Activated CD8-positive, alpha-beta memory T cell treated with anti-CD3 and anti-CD28 coated beads, Interleukin-2, amount 50 U/mL, for 4 hours (primary cell): ENCODE results near the gene HOXB8.

Experiments used
- DNase-seq: peaks from one replicate; pipeline ENCODE4 v3.0.0-alpha.2; 2020

HOXB8 gene

GRCh38 chr17:48624544-48625494 is 9.7 kb upstream of the HOXB8 start:
- no peak for DNase-seq

- no peak for DNase-seq
These were observed 9.0 kb upstream of the HOXB8 start for GRCh38 chr17:48624118-48624517.

DNA sequence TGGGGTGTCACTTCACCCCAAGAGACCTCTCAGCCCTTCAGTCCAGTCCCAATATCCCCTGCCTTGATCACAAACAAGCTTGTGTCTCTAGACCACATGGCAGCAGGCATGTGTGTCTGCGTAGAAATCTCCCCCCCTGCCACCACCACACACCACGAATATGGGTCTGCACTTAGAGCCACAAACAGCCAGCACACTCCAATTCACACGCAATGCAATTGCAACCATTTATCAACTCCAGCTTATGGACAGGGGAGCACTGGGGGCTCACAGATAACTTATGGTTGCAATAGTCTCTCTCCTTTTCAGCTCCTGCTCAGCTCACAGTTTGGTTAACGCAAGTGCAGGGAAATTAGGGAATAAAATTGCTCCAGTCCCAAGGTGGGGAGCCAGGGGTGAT is 8.5 kb upstream of the HOXB8 start:
- no peak for DNase-seq

DNA sequence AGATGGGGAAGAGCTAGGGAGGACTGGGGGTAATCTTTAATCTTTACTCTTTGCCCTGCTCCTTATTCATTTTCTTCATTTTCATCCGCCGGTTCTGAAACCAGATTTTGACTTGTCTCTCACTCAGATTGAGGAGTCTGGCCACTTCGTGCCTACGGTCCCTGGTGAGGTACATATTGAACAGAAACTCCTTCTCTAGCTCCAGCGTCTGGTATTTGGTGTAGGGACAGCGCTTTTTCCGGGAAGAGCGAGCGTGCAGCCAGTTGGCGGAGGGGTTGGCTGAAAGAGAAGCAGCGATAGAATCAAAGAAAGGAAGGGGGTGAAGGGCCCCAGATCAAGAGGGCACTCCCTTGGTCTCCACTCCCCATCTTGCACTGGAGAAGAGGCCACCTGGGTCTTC is 7.8 kb upstream of the HOXB8 start:
- no peak for DNase-seq

DNA sequence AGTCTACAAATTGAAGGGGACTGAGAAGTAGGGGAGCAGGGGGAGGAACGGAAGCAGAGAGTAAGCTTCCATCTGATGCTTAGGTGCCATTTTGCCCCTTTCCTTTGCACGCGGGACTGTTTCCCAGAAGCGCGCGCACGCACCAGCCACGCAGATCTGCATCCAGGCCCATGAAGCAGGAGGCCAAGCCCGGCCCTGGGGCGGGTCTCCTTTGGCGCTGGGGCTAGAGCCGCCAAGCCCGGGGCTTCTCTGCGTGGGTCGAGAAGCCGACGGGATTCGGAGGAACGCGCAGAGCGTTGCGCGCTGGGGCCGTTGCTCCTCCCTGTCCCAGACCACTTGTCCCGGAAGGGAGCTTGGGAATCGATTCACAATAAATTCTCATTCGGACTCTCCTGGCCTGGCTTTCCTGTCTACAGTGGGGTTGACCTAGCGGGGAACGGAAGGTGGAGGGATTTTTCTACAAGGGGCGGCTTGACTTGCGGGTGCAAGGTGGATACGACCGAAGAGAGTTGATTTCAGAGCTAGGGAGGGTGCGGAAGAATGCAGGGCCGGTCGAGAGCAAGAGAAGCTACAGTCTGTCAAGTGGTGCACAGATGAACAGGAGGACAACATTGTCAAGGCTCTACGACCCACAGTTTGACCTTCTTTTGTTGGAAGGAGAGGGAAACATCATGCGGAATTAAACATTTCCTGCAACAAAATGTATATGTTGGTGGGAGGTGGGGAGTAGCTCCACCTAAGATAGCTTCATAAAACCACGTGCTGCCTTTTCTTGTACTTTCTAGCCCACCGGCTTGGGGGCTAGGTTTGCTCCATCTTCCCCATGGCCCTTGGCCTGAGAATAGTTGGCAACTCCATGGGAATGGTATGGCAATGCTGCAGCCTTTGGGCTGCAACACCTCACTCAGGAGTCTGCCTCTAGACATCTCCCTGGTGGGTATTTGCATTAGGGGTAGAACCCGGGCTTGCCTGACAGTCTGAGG is 6.6 kb upstream of the HOXB8 start:
- no peak for DNase-seq

DNA sequence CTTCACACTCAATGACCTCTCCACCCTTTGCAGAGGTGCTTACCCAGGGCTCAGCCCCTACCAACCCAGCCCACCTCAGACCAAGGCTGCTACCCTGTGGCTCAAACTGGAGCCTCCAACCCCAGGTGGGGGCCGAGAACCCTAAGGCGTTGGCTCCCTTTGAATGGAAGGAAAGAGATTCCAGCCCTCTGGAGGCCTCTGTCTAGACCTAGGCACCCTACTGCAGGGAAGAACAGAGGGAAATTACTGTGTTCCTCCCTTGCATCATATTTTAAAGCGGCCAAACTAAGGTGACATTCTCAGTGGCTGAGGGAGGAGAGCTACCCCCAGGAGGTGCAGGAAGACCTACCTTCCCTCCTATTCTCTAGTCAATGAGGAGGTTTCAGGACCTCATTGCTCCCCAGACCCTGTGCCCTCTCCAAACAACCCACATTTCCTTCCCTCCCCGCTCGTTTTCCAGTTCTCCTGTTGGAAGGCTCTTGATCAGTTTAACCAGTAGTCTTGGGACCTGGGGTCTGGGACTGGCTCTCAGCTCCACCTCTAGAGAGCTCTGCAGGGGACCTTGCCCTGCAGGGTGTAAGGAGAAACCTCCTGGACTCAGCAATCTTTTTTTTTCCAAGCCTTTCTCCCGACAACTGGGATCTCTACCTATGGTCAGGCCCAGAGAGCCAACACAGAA is 5.5 kb upstream of the HOXB8 start:
- DNase-seq: no peak

DNA sequence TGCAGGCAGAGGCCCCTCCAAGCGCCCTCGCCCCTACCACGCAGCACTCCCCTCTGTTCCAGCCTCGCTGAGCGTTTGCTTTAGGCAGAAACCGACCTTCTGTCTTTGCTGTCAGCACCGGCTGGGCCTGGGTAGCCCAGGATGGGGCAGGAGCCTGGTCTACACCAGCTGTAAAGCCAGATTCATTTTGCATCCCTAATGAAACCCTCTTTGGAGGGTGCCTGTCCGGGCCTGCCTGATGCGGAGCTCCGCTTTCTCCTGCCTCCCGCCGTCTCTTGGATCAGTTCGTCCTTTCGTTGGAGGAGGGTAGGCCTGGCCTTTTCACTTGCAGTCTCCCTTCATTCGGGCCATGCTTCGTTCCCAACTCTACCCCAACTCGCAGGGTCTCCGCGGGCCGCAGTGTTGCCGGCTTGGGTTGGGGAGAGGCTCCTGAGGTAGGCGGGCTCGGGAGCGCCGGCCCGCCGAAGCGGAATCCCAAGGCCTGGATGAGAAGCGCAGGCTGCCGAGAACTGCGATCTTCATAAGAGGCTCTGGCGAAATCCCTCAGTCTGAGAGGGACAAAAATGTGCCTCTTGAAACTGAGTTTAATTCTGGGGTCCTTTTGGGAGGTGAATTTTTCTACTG is 4.8 kb upstream of the HOXB8 start:
- no peak for DNase-seq

DNA sequence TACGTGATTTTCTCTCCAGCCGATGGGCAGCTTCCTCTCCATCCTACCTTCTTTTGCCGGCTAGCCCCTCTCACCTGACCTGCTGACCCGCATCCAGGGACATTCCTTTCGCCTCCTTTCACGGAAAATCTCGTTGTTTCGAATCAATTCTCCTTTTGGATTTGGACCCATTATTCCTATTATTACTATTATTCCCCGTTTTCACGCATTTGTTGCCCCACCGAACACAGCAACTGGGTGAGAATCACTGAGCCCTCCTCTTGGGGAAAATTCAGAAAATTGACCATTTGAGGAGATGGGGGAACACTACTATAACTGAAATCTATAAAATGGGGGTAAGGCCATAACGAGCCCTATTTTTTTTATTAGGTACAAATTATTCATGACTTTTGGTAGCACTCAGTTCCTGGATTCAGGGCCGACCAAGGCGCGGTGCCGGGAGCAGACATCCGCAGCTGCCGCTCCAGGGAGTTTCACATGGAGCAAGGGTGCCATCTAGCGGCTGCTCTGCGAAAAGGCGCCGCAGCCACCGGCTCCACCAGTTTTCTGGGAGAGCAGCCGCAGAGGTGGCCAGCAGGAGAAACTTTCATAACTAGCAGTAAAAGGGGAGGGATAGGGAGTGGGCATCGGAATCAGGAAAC is 3.3 kb upstream of the HOXB8 start:
- DNase-seq: peak; percentile 86

- DNase-seq: no peak
These were observed 2.6 kb upstream of the HOXB8 start for GRCh38 chr17:48617471-48618255.

DNA sequence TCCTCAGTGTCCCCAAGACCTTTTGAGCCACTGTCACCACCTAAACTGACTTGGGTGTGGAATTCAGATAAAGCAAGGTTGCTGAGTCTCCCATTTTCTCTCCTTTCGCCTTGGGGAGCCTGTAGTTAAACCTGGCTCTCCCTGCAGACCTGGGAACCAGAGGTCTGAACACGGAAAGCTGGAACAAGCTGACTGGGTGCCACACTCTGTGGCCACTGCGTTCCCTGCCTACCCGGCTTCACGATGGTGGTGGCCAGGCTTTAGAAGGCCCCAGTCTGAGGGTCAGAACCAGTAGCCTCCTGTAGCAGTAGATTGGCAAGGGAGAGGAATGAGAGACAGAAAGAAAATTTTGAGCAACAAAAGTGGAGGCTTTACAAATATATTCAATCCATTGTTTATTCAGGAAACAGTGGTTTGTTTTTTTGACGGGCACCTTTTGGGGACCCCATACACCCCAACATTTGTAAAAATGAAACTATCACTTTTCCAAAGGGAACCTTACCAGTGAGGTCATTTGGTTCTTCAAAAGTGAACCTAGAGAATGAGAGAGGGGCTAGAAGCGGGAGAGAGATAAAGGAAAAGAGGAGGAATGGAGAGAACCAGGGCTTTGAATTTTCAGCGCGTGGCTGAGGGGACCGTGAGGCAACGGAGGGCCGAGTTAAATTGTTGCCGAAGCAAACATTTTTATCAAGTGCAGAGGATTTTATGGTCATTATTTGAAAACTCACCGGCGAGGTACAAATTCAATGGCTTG is 1.8 kb upstream of the HOXB8 start:
- no peak for DNase-seq

DNA sequence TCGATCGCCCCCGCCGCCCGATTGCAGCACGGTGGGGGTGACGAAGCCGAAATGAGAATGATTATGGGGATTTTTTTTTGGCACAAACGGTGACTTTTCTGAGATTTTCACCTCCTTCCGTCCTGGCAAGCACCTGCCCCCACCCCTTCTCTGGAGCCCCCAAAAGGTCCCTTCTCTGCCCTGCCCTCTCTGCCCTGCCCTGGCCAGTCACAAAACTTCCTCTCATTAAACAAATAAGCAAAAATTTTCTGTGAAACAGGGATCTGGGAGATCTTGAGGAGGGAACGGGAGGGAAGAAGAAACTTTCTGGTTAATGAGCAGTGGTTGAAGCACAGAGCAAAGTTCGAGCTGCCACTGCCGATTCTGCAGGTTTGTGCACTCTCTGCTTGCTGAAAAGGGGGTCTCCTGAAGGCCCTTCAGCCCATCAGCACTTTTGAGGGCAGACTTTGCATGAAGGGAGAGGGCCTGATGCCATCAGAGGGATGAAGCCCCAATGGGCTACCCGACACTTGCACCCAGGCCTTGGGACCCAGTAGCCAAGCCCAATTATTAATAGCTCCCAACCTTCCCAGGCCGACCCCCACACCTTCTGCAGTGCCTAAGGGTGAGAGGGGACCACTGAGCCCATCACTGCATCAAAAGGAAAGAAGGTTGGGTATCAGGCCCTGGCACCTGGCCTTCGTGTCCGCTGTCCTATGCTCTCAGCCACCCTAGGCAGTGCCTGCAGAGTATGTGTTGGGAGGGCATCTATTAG is 1.0 kb upstream of the HOXB8 start:
- DNase-seq: no peak

- DNase-seq: no peak
These were observed 1.0 kb downstream of the HOXB8 start for GRCh38 chr17:48613862-48614694.

- DNase-seq: peak; percentile 55
These were observed 2.0 kb downstream of the HOXB8 start for GRCh38 chr17:48612854-48613691.

DNA sequence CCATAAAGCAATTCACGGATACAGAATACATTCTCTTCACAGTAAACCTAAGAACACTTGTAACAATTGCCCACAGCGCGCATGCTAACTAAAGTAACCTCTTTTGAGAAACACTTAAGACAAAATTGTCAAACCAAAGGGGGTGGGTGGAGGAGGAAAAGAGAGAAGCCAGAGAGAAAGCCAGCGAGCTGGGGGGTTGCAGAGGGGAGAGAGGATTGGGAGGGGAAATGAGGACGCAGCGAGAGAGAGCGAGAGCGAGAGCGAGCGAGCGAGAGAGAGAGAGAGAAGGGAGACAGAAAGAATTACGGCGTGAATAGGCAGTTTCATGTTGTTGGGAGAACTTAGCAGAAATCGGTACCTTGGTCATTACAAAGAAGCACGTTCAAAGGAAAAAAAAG is 2.6 kb downstream of the HOXB8 start:
- DNase-seq: no peak

GRCh38 chr17:48611681-48612455 is 3.2 kb downstream of the HOXB8 start:
- DNase-seq: no peak

- DNase-seq: no peak
These were observed 3.9 kb downstream of the HOXB8 start for GRCh38 chr17:48611213-48611612.
